A673 (cell line): Measurements from ENCODE around the gene NFILZ. TPM values are rescaled to one million over a fixed set of nuclear protein-coding genes. Genes with fewer than 3 reads are reported as not detected.

Experiments
- BruUV-seq: library from RNA; stranded (reverse); fragments of 400-500 nt; replicated peaks from 2 replicates; lab custom pipeline; 2021; lab: Mats Ljungman, UMichigan
- CTCF ChIA-PET: fragments of 300-600 bp; sonication (Branson Sonifier 250); formaldehyde crosslinking; loops from one replicate; lab custom pipeline; 2022; ENCODE audit warnings: antibody characterized with exemption; lab: Charles Lee
- POLR2A ChIA-PET: fragments of 300-600 bp; sonication (Branson Sonifier 250); formaldehyde crosslinking; loops from one replicate; lab custom pipeline; 2022; ENCODE audit warnings: antibody characterized with exemption; ENCODE audit not compliant: low non-redundant PET; lab: Charles Lee
- DNase-seq: peaks from one replicate; pipeline ENCODE4 v3.0.0-alpha.2; 2015; ENCODE audit warnings: low spot score
- H3K27ac ChIP-seq: fragments of 200-600 bp; sonication (generic); 2 replicates; pipeline ENCODE4 v1.5.1; 2016; ENCODE audit warnings: mixed run types, low read depth, mild to moderate bottlenecking, mixed read lengths, antibody characterized with exemption, low read length; ENCODE audit not compliant: poor library complexity, severe bottlenecking
- H3K27me3 ChIP-seq: fragments of 200-600 bp; sonication (generic); replicated peaks from 2 replicates; pipeline ENCODE4 v1.6.1; 2017; ENCODE audit warnings: mixed run types, low read depth, mild to moderate bottlenecking, mixed read lengths, antibody characterized with exemption, low read length; ENCODE audit not compliant: insufficient read depth, poor library complexity
- H3K36me3 ChIP-seq: fragments of 200-600 bp; sonication (generic); 2 replicates; pipeline ENCODE4 v1.6.1; 2016; ENCODE audit warnings: mixed run types, mild to moderate bottlenecking, mixed read lengths, antibody characterized with exemption, low read length; ENCODE audit not compliant: insufficient read depth, poor library complexity, severe bottlenecking
- H3K4me1 ChIP-seq: fragments of 200-600 bp; sonication (generic); 2 replicates; pipeline ENCODE4 v1.6.1; 2017; ENCODE audit warnings: mixed run types, mild to moderate bottlenecking, mixed read lengths, antibody characterized with exemption, low read length; ENCODE audit not compliant: insufficient read depth, poor library complexity, severe bottlenecking
- H3K4me3 ChIP-seq: fragments of 200-600 bp; sonication (generic); 2 replicates; pipeline ENCODE4 v1.5.1; 2016; ENCODE audit warnings: low read depth, mixed run types, mild to moderate bottlenecking, mixed read lengths, low read length; ENCODE audit not compliant: poor library complexity, severe bottlenecking
- H3K9me3 ChIP-seq: fragments of 200-600 bp; sonication (generic); 2 replicates; pipeline ENCODE4 v1.6.1; 2016; ENCODE audit warnings: mixed run types, low read depth, mild to moderate bottlenecking, mixed read lengths, antibody characterized with exemption, low read length; ENCODE audit not compliant: poor library complexity, severe bottlenecking
- EZH2 ChIP-seq: fragments of 200-600 bp; sonication (generic); IDR thresholded peaks from 2 replicates; pipeline ENCODE4 v1.6.1; 2017; ENCODE audit warnings: borderline replicate concordance, low read depth, mild to moderate bottlenecking, mixed read lengths, antibody characterized with exemption, low read length; ENCODE audit not compliant: poor library complexity, severe bottlenecking
- intact Hi-C: fragments of 100-400 bp; cut with micrococcal nuclease; formaldehyde crosslinking; loops from one replicate; pipeline ENCODE4 v1.10.0; 2022; ENCODE audit not compliant: unreplicated experiment
- total RNA-seq: library from RNA; stranded (reverse); gene quantifications from 2 replicates; pipeline ENCODE4 v1.2.3, GENCODE V29; 2021
- TF ChIP-seq, protein P1 (sequence below): fragments of 300-800, 200-600 bp; sonication (generic); conservative IDR thresholded peaks from 2 replicates; pipeline ENCODE4 v1.5.1; 2017; ENCODE audit warnings: low read depth, mild to moderate bottlenecking, antibody characterized with exemption, low read length, moderate library complexity, mixed read lengths

The NFILZ gene
- total RNA-seq, 1 experiment from 2014 or later = not detected

DNA sequence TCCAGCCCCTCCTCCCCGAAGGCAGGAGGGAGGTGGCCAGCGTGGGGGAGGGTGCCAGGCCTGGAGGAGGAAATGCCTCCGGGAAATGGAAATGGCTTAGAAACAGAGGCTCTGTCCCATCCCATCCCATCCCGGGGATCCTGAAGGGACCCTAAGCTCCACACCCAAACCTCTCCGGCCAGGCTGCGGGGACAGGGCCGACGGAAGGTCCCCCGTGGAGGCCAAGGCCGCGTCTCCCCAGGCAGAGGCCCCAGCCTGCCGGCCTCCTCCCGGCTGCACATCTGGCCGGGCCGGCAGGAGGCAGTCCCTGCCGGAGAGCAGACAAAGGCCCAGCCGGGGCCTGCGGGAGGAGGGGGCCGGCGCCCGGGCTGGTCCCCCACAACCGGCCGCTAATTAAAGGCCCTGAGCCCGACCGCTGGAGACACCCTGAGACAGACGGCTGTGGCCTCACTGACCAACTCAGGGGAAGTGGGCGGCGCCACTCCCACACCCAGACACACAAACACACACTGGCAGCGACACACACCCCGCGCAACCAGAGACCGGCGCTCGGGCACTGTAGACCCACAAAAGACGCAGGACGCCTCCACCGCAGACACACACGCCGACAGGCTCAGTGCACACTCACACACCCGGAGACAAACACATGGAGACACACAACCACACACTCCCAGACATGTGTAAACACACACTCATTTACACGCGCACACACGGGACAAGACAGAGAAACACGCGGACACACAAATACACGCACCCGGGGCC, 21.0 kb upstream of the NFILZ start:
- intact Hi-C loops = no loop called here
- peak overlapping the region; percentile 75 for H3K27ac ChIP-seq
- peaks cover 16% of the 10 kb centered on the region for H3K4me1 ChIP-seq
- ChIA-PET CTCF (no interaction called here), POLR2A (no interaction called here)
- H3K9me3 ChIP-seq = peaks cover 5% of the 10 kb centered on the region
- peaks cover 7% of the 10 kb centered on the region for H3K36me3 ChIP-seq
- no TSS peak for BruUV-seq
- no peaks in the 10 kb centered on the region for H3K27me3 ChIP-seq
- peak overlapping the region; percentile 60 for H3K4me3 ChIP-seq
- peak; percentile 70 for DNase-seq
- TF ChIP-seq, protein P1, sequence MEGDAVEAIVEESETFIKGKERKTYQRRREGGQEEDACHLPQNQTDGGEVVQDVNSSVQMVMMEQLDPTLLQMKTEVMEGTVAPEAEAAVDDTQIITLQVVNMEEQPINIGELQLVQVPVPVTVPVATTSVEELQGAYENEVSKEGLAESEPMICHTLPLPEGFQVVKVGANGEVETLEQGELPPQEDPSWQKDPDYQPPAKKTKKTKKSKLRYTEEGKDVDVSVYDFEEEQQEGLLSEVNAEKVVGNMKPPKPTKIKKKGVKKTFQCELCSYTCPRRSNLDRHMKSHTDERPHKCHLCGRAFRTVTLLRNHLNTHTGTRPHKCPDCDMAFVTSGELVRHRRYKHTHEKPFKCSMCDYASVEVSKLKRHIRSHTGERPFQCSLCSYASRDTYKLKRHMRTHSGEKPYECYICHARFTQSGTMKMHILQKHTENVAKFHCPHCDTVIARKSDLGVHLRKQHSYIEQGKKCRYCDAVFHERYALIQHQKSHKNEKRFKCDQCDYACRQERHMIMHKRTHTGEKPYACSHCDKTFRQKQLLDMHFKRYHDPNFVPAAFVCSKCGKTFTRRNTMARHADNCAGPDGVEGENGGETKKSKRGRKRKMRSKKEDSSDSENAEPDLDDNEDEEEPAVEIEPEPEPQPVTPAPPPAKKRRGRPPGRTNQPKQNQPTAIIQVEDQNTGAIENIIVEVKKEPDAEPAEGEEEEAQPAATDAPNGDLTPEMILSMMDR = peak; percentile 43; the same call in 1 of the 2 replicates
- no peak for TF ChIP-seq EZH2

DNA sequence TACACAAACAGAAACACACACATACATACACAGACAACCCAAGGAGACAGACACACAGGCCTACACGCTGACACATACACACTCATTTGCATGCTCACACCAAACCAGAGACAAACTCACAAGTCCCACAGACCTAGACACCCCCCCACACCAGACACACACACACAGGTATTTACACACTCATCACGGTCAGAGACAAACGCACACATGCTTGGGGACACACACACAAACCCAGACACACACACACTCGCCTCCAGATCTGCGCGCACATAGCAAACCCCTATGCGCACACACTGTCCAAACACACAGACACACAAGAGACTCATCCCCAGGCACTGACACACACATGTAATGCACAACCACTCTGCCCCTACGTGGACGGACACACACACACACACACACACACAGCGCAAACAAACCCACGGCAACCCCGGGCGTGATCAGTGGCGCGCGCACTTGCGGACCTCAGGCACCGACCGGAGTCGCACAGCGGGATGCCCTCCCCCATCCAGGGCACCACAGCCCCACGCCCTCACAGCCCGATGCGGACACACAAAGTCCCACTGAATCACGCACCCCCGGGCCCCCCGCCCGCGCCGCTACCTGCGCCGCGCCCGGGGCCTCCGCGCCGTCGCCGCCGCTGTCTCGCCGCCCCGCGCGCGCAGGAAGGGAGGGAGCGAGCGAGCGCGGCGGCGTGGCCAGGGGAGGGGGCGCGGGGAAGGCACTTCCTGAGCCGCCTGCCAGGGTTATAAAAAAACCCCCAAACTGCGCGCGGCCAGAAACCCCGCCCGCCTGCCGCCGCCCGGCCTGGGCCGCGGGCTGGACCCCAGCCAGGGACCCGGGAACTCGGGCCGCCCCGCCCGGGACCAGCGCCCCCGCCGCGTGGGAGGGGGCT, 20.1 kb upstream of the NFILZ start, which contains the start of gene ADAMTS10:
Gene ADAMTS10 (minus strand): TSS at position 675 of the 895 bp plus-strand sequence. CDS start 5,005 bp downstream, outside the sequence.
- Histone ChIP-seq H3K27me3 (no peaks in the 10 kb centered on the region), H3K4me1 (peaks cover 16% of the 10 kb centered on the region), H3K27ac (peak within 1 kb of the TSS; percentile 75), H3K36me3 (no peaks in the 10 kb centered on the region), H3K9me3 (no peaks in the 10 kb centered on the region), H3K4me3 (peak within 1 kb of the TSS; percentile 60)
- BruUV-seq = TSS peak; percentile 90
- intact Hi-C loops = no loop called here
- POLR2A ChIA-PET = no interaction called here
- CTCF ChIA-PET = no interaction called here
- no peak for TF ChIP-seq EZH2
- TF ChIP-seq, protein P1 = no peak
- DNase-seq = peak; percentile 64

DNA sequence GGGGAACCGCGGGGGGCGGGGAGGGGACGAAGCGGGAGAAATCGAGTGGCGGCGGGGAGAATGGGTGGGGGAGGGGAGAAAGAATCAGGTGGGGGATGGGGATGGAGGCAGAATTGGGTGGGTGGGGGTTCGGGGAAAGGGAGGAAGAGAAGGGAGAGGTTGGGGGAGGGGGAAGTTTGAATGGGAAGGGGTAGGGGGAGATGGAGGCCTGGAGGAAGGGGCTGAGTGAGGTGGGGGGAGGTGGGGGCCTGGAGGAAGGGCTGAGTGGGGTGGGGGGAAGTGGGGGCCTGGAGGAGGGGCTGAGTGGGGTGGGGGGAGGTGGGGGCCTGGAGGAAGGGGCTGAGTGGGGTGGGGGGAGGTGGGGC, 19.5 kb upstream of the NFILZ start:
- no TSS peak for BruUV-seq
- POLR2A ChIA-PET = no interaction called here
- TF ChIP-seq, protein P1 = no peak
- TF ChIP-seq EZH2 = no peak

More for the DNA sequence above, 19.5 kb upstream of the NFILZ start:
- no peaks in the 10 kb centered on the region for H3K36me3 ChIP-seq
- CTCF ChIA-PET = no interaction called here
- no peaks in the 10 kb centered on the region for H3K9me3 ChIP-seq
- no peak for DNase-seq
- H3K4me3 ChIP-seq = peak overlapping the region; percentile 60
- H3K27ac ChIP-seq = peak overlapping the region; percentile 75
- H3K4me1 ChIP-seq = peaks cover 16% of the 10 kb centered on the region
- H3K27me3 ChIP-seq = no peaks in the 10 kb centered on the region
- intact Hi-C loops = no loop called here
